Ectodermal cell (in vitro differentiated cells): ENCODE measurements around the gene MOXD1.
A peak's percentile ranks its signal among the peaks of the same experiment; 100 is the strongest.
"Not testable (repeated sequence)": the region's sequence is repeated elsewhere in the genome, so short reads cannot be mapped to it uniquely, and the experiment has no call there.

Source experiments
- H3K27ac ChIP-seq: 2 replicates; pipeline ENCODE4 v1.7.0; 2013; ENCODE audit warnings: mild to moderate bottlenecking, low read depth, low read length; ENCODE audit not compliant: insufficient read depth, poor library complexity, severe bottlenecking
- H3K27me3 ChIP-seq: 2 replicates; pipeline ENCODE4 v1.7.0; 2013; ENCODE audit warnings: mild to moderate bottlenecking, low read length; ENCODE audit not compliant: insufficient read depth, control insufficient read depth, poor library complexity, severe bottlenecking
- H3K36me3 ChIP-seq: one replicate; pipeline ENCODE4 v1.7.0; 2013; ENCODE audit warnings: low read length; ENCODE audit not compliant: control insufficient read depth, insufficient read depth
- H3K4me1 ChIP-seq: one replicate; pipeline ENCODE4 v1.7.0; 2013; ENCODE audit warnings: low read length; ENCODE audit not compliant: control insufficient read depth, insufficient read depth
- H3K4me3 ChIP-seq: 2 replicates; pipeline ENCODE4 v1.7.0; 2013; ENCODE audit warnings: low read depth, low read length, control low read depth; ENCODE audit not compliant: insufficient read depth
- H3K9me3 ChIP-seq: 2 replicates; pipeline ENCODE4 v1.7.0; 2013; ENCODE audit warnings: mild to moderate bottlenecking, low read length, moderate library complexity; ENCODE audit not compliant: control insufficient read depth
- WGBS, 2 experiments: methylation state at CpG; one replicate each; pipeline ENCODE4 v1.1.7; 2013; ENCODE audit warnings: missing lambda C conversion rate in 2 of 2; 5-methylcytosine and 5-hydroxymethylcytosine counted together

Gene MOXD1

DNA sequence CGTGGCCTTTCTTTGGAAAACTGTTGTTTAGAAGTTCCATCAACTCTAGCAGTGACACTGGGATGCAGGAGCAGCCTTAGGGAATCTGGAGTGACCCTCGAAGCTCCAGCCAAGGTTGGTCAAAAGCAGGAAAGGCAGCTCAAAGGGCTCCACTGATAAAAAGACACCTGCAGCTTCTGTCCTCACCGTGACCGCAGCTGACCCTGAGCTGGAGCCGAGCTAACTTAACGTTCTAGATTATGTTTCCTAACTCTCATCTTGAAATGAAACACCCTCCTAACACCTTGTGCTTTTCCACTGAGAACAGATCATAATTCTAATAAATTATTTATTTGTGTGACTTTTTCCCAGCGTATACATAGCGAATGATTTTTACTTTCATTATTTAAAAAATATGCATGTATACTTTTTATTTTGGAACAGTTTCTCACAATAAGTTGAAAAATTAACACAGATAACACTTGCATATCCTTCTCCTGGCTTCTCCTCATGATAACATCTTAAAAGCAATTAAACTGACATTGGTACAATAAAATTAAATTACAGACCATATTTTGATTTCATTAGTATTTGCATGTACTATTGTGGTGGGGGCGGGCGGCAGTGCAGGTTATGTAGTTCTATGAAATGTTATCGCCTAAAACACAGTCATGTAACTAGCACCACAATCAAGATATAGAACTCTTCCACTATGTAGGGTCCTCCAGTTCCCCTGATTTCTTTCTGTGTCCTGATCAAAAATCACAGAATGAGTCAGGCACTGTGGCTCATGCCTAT lies 116.1 kb downstream of the MOXD1 start:
- Histone ChIP-seq H3K4me3 (no peak overlapping the region), H3K36me3 (no peaks in the 10 kb centered on the region), H3K27me3 (no peaks in the 10 kb centered on the region), H3K9me3 (no peaks in the 10 kb centered on the region), H3K4me1 (no peaks in the 10 kb centered on the region), H3K27ac (no peak overlapping the region)
- 89% methylated on average over 7 to 10 of the region's 11 CpGs for WGBS, 2 experiments

DNA sequence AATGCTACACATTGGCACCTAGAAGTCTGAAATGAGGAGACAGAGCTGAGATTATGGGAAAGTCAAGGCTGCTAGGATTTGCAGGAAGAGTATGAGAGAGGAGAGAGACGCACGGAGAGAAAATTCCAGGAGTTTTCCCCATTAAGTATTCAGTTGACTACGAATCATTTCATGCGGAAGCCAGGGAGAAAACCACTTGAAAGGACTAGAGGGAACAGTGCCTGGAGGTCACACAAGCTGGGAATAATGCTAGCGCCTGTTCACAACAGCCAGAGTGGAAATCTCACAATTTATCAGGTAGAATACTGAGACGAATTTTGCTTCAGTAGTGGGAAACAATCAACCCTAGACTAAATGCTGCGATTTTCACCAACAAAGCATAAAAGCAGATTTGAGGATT lies 118.6 kb downstream of the MOXD1 start:
- WGBS, 2 experiments: 88 to 95% methylated on average over 7 of the region's 7 CpGs
- Histone ChIP-seq H3K4me3 (no peak overlapping the region), H3K9me3 (no peaks in the 10 kb centered on the region), H3K27me3 (no peaks in the 10 kb centered on the region), H3K4me1 (no peaks in the 10 kb centered on the region), H3K27ac (no peak overlapping the region), H3K36me3 (no peaks in the 10 kb centered on the region)

DNA sequence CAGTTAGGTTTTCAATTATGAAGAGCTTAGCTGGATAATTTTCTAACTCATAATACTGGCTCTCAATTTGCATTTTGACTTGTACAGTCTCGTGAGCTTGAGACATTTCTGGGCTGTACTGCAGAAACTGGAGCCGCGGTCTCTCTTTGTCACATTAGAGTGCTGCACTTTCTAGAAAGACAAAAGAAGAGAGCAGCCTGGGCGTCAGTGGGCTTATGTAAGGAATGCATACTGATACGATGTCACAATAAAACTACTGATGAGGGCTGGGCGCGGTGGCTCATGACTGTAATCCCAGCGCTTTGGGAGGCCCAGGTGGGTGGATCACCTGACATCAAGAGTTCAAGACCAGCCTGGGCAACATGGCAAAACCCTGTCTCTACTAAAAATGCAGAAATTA lies 120.8 kb downstream of the MOXD1 start:
- no peaks in the 10 kb centered on the region for H3K27me3 ChIP-seq
- no peak overlapping the region for H3K27ac ChIP-seq
- H3K36me3 ChIP-seq: no peaks in the 10 kb centered on the region
- H3K9me3 ChIP-seq: no peaks in the 10 kb centered on the region
- no peak overlapping the region for H3K4me3 ChIP-seq
- no peaks in the 10 kb centered on the region for H3K4me1 ChIP-seq
- WGBS, 2 experiments: 89 to 91% methylated on average over 8 of the region's 8 CpGs

DNA sequence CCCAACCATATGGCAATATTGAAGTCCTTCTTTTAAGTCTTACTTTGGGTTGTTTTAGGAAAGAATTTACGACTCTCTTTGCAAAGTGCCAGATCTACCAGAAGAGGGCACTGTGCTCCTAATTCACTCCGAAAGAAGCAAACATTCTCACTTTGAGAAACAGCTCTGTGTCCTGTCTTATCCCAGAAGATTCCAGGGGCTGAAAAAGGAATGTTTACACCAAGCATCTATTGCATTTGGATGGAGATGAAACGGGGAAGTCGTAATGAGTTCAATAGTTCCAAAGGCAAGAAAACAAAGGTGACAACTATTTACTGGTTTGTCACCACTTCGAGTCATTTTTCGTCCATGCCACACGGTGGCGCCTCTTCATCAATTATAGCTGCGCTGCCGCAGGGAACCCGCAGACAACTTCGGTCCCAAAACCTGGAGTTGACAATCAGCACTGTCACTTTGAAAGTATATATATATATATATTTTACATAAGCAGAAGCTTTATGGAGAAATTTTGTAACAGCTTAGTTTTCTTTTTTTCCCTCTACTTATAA lies 121.6 kb downstream of the MOXD1 start:
- no peaks in the 10 kb centered on the region for H3K27me3 ChIP-seq
- H3K9me3 ChIP-seq: no peaks in the 10 kb centered on the region
- WGBS, 2 experiments: 0 to 3% methylated on average over 10 to 12 of the region's 12 CpGs
- peak overlapping the region; percentile 33 for H3K4me3 ChIP-seq
- no peak overlapping the region for H3K27ac ChIP-seq
- H3K36me3 ChIP-seq: no peaks in the 10 kb centered on the region
- no peaks in the 10 kb centered on the region for H3K4me1 ChIP-seq

DNA sequence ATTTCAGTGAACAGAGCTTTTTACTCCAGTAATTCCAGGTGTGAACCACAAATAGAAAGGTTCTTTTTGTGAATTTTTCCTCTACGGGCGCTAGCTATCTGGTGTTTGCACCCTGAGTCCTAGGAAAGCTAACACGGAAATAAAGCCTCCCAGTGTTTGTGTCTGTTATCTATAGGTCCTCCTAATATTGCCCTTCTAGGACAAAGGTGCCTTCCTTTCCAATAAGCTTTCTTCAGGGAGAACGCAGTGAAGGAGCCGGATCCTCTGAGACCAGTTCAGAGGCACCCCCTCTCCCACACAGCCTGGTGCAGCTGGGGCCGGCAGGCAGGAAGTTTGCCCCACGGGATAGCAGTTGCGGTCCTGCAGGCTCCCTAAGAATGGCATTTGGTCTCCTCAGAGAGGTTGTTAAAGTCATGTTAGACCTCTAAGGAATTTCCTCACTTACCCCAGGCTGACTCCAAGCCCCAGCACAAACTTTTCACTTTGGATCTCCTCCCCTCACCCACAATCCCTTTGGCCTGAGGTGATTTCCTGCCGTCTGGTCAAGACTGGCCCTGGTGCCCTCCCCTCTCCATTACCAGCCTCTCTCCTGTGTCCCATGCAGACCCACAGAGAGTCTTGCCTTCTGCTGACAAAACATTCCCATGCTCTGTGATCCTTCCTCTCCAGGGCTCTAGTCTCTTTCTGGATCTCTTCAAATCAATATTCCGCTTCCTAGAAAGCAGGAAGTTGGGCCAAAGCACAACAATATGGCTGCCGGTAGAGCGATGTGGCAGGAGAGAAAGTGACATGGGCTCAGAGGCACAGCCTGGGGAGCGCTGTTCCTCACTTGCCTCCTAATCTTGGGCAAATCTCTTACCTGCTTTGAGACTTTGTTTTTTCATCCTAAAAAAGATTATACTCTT lies 126.0 kb downstream of the MOXD1 start:
- Histone ChIP-seq H3K4me1 (no peaks in the 10 kb centered on the region), H3K9me3 (no peaks in the 10 kb centered on the region), H3K4me3 (no peak overlapping the region), H3K36me3 (no peaks in the 10 kb centered on the region), H3K27me3 (no peaks in the 10 kb centered on the region), H3K27ac (no peak overlapping the region)
- 93 to 96% methylated on average over 13 of the region's 13 CpGs for WGBS, 2 experiments

DNA sequence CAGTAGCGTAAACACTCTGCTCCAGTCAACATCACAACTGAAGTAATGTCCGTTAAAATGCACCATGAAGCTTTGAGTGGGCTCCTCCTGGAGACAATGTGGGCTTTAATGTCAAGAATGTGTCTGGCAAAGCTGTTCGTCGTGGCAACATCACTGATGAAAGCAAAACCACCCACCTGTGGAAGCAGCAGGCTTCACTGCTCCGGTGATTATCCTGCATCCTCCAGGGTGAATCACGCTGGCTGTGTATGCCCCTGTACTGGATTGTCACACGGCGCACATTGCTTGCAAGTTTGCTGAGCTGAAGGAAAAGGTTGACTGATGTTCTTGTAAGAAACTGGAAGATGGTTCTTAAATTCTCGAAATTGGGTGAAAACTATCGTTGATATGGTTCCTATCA lies 128.5 kb downstream of the MOXD1 start:
- no peaks in the 10 kb centered on the region for H3K9me3 ChIP-seq
- no peaks in the 10 kb centered on the region for H3K36me3 ChIP-seq
- no peak overlapping the region for H3K4me3 ChIP-seq
- no peaks in the 10 kb centered on the region for H3K27me3 ChIP-seq
- 91 to 93% methylated on average over 10 of the region's 10 CpGs for WGBS, 2 experiments
- no peak overlapping the region for H3K27ac ChIP-seq
- no peaks in the 10 kb centered on the region for H3K4me1 ChIP-seq

DNA sequence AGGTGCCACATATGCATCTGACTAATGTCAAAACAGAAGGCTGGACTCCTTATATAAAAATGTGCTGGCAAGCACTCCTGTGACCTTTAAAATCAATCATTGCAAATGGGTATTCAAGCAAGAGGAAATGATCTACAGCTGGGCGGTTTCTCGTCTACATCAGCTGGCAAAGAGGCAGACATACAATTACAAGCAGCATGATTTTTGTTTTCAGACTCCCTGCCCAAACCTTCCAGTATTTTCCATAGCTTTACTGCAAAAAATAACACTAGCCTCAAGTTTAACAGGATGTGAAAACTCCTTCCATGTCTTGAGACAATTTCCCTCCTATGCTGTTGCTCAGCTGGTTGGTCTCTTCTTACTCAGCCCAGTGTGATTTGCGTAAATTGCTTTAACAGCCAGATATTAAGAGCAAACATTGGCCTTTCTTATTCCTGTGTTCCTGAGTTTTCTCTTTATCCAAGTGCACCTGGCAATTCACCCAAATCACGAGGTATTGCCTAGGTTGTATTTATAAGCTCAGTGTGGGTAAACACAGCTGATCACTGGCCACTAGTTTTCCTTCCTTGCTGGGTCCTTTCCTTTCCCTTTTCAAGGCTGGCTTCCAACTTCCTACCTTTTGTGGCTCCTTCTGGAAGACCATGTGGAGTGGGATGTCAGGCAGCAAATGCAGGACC lies 130.4 kb downstream of the MOXD1 start:
- WGBS, 2 experiments: 87 to 92% methylated on average over 4 of the region's 4 CpGs
- no peak overlapping the region for H3K27ac ChIP-seq

DNA sequence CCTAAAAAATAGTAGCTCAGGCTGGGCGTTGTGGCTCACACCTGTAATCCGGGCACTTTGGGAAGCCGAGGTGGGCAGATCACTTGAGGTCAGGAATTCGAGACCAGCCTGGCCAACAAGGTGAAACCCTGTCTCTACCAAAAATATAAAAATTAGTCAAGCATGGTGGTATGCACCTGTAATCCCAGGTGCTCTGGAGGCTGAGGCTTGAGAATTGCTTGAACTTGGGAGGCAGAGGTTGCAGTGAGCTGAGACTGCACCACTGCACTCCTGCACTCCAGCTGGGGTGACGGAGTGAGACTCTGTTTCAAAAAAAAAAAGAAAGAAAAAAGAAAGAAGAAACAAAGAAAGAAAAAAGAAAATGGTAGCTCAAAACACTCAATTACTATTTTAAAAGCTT lies 132.6 kb downstream of the MOXD1 start:
- 87 to 88% methylated on average over 5 of the region's 5 CpGs for WGBS, 2 experiments
- H3K9me3 ChIP-seq, H3K27ac ChIP-seq, H3K27me3 ChIP-seq, H3K4me1 ChIP-seq, H3K36me3 ChIP-seq, H3K4me3 ChIP-seq: not testable (repeated sequence)

More for the DNA sequence above, 130.4 kb downstream of the MOXD1 start:
- Histone ChIP-seq H3K27me3 (no peaks in the 10 kb centered on the region), H3K9me3 (no peaks in the 10 kb centered on the region), H3K4me1 (no peaks in the 10 kb centered on the region), H3K4me3 (no peak overlapping the region), H3K36me3 (no peaks in the 10 kb centered on the region)

DNA sequence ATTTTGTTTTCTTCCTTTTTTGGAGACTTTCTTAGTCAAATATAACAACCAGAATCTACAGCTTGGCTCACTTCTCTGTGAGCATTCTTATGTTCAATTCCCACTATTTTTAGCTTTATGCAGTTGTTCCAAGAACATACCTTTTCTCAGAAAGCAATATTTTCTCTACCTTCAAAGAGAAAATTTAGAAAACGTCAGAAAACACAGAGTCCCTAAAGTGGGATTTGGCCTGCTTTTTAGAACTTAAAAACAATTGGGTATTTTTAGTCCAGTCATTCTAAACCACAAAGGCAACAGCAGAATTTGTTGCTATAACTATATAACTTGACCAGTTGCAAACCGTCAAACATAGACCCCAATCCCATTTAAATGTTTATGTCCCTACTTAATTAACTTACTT lies 133.1 kb downstream of the MOXD1 start:
- no peak overlapping the region for H3K4me3 ChIP-seq
- no peaks in the 10 kb centered on the region for H3K36me3 ChIP-seq
- H3K27ac ChIP-seq: no peak overlapping the region
- WGBS, 2 experiments: 91 to 94% methylated on average over 2 of the region's 2 CpGs
- no peaks in the 10 kb centered on the region for H3K27me3 ChIP-seq
- H3K4me1 ChIP-seq: no peaks in the 10 kb centered on the region
- no peaks in the 10 kb centered on the region for H3K9me3 ChIP-seq
